K562 (cell line): Measurements from ENCODE around the gene RYR3. TPM values are rescaled to one million over a fixed set of nuclear protein-coding genes. Genes with fewer than 3 reads are reported as not detected.

Experiments
- ATAC-seq: fragments of 200-7000 bp; cut with Tn5 transposase; 3 replicates; pipeline ENCODE4 v1.9.1; 2020; ENCODE audit warnings: moderate library complexity
- BruUV-seq: library from RNA; stranded (reverse); fragments of 400-500 nt; replicated peaks from 2 replicates; lab custom pipeline; 2021; lab: Mats Ljungman, UMichigan
- CTCF ChIA-PET: fragments of 300-600 bp; formaldehyde crosslinking; extraction: SDS; loops from one replicate; lab custom pipeline; 2021; ENCODE audit warnings: low intra/inter-chr PET ratio; lab: Yijun Ruan, JAX
- POLR2A ChIA-PET: fragments of 300-600, 350-650 bp; sonication (Branson Sonifier 250); formaldehyde crosslinking; extraction: SDS; loops from one replicate; lab custom pipeline; 2021; ENCODE audit warnings: antibody characterized with exemption, inconsistent platforms; lab: Yijun Ruan, JAX
- DNase-seq, 4 experiments: peaks; one replicate each; pipeline versions ENCODE4 v3.0.0 to v3.0.0-alpha.2; 2011 to 2018; ENCODE audit warnings: low spot score in 3 of 4, mixed read lengths in 3 of 4; ENCODE audit errors: extremely low read depth in 1 of 4
- FAIRE-seq: peaks from 2 replicates; lab custom pipeline; 2011; peaks lifted over from hg19 to GRCh38; lab: Jason Lieb, UNC
- H2AFZ ChIP-seq: 2 replicates; pipeline ENCODE4 v1.6.0; 2011; ENCODE audit warnings: low read depth, low read length, control low read depth, inconsistent platforms
- H3K27ac ChIP-seq: fragments of 200-600 bp; 3 replicates; pipeline ENCODE4 v1.8.0; 2011; ENCODE audit warnings: low read depth, mild to moderate bottlenecking, control low read depth, inconsistent platforms, low read length, moderate library complexity, mixed read lengths; ENCODE audit errors: extremely low read depth
- H3K27me3 ChIP-seq, 2 experiments: fragments of 300-600 bp in 1 of 2; 2 replicates in 1 of 2; 3 replicates in 1 of 2; pipeline versions ENCODE4 v1.6.0 to v1.8.0; 2011; ENCODE audit warnings: inconsistent platforms in 2 of 2, low read length in 2 of 2, mild to moderate bottlenecking in 1 of 2, mixed read lengths in 1 of 2, moderate library complexity in 1 of 2; ENCODE audit not compliant: control insufficient read depth in 2 of 2, insufficient read depth in 2 of 2
- H3K36me3 ChIP-seq: fragments of 300-600 bp; 3 replicates; pipeline ENCODE4 v1.8.0; 2011; ENCODE audit warnings: mild to moderate bottlenecking, low read length, inconsistent platforms; ENCODE audit not compliant: control insufficient read depth, insufficient read depth
- H3K4me1 ChIP-seq, 2 experiments: fragments of 200-600 bp in 1 of 2; replicated peaks in 1 of 2; 2 replicates in 1 of 2; 3 replicates in 1 of 2; pipeline versions ENCODE4 v1.5.1 to v1.8.0; 2011; ENCODE audit warnings: inconsistent platforms in 2 of 2, low read length in 2 of 2, mild to moderate bottlenecking in 1 of 2, mixed read lengths in 1 of 2, moderate library complexity in 1 of 2; ENCODE audit not compliant: control insufficient read depth in 2 of 2, insufficient read depth in 2 of 2
- H3K4me2 ChIP-seq: 2 replicates; pipeline ENCODE4 v1.6.1; 2011; ENCODE audit warnings: low read length, control low read depth, inconsistent platforms, mixed read lengths; ENCODE audit not compliant: insufficient read depth
- H3K4me3 ChIP-seq: fragments of 200-600 bp; sonication (generic), shearing (Covaris generic); 2 replicates; pipeline ENCODE4 v1.5.1; 2016; ENCODE audit warnings: control low read depth, inconsistent platforms
- H3K79me2 ChIP-seq: fragments of 200-600 bp; 3 replicates; pipeline ENCODE4 v1.8.0; 2011; ENCODE audit warnings: low read length, inconsistent platforms; ENCODE audit not compliant: control insufficient read depth, insufficient read depth
- H3K9ac ChIP-seq, 2 experiments: 2 replicates each; pipeline versions ENCODE4 v1.6.0 to v1.6.1; 2011; ENCODE audit warnings: low read depth in 2 of 2, low read length in 2 of 2, control low read depth in 1 of 2, inconsistent platforms in 1 of 2, mild to moderate bottlenecking in 1 of 2, mixed read lengths in 1 of 2; ENCODE audit not compliant: insufficient read depth in 1 of 2
- H3K9me1 ChIP-seq: one replicate; pipeline ENCODE4 v1.6.0; 2011; ENCODE audit warnings: inconsistent platforms, mild to moderate bottlenecking, low read length, moderate library complexity; ENCODE audit not compliant: control insufficient read depth, insufficient read depth
- H3K9me3 ChIP-seq: replicated peaks from 2 replicates; pipeline ENCODE4 v1.5.1; 2011; ENCODE audit warnings: low read depth, low read length, inconsistent platforms; ENCODE audit not compliant: control insufficient read depth, insufficient read depth
- H4K20me1 ChIP-seq: replicated peaks from 2 replicates; pipeline ENCODE4 v1.6.1; 2011; ENCODE audit warnings: low read length, inconsistent platforms, mixed read lengths; ENCODE audit not compliant: control insufficient read depth, insufficient read depth
- EP300 ChIP-seq: IDR thresholded peaks from 2 replicates; pipeline ENCODE4 v1.6.1; 2012; ENCODE audit warnings: low read length, improper control_type of control experiment
- ETV5 ChIP-seq: sonication (generic); formaldehyde crosslinking; IDR thresholded peaks from 2 replicates; pipeline ENCODE4 v1.4.0; 2020; ENCODE audit warnings: low read depth, mild to moderate bottlenecking, missing genetic modification reagents
- KHSRP ChIP-seq: fragments of 450-650 bp; IDR thresholded peaks from 2 replicates; pipeline ENCODE4 v1.6.1; 2017
- KLF1 ChIP-seq: fragments of 450-650 bp; IDR thresholded peaks from 2 replicates; pipeline ENCODE4 v1.6.1; 2016; ENCODE audit warnings: missing genetic modification characterization, missing compliant biosample characterization
- MECOM ChIP-seq: fragments of 250-450 bp; sonication (Bioruptor Pico); IDR thresholded peaks from 2 replicates; pipeline ENCODE4 v1.8.0; 2022; ENCODE audit warnings: inconsistent platforms
- ZNF140 ChIP-seq: fragments of 250-450 bp; sonication (Bioruptor Pico); IDR thresholded peaks from 2 replicates; pipeline ENCODE4 v1.8.0; 2021; ENCODE audit warnings: moderate library complexity, mild to moderate bottlenecking, inconsistent platforms
- whole genome bisulfite sequencing: fragments of 100-300 bp; shearing (Covaris generic); methylation state at CpG from one replicate; pipeline ENCODE4 v1.1.6; 2016; ENCODE audit warnings: low coverage, mixed read lengths; ENCODE audit not compliant: insufficient coverage; ENCODE audit errors: missing lambda C conversion rate; 5-methylcytosine and 5-hydroxymethylcytosine counted together
- in situ Hi-C: fragments of 300-500 bp; cut with MboI; formaldehyde crosslinking; loops from 4 replicates; pipeline ENCODE4 v1.15.0; 2018; ENCODE audit warnings: inconsistent platforms, mixed read lengths
- intact Hi-C: fragments of 100-400 bp; cut with micrococcal nuclease; formaldehyde crosslinking; loops from 2 replicates; pipeline ENCODE4 v1.14.2; 2022
- polyA plus RNA-seq, 8 experiments: library from polyadenylated mRNA; depleted of rRNA in 4 of 8; stranded (reverse) in 5 of 8; unstranded in 3 of 8; fragments of >200 nt; fragmentation: Nextera tagmentation in 2 of 8; fragmentation: Illumina TruSeq in 1 of 8; extraction: Ambion mirVana in 2 of 8; extraction: Trizol in 1 of 8; gene quantifications; 2 replicates each; pipeline versions ENCODE4 v1.2.1 to v1.2.3, GENCODE V29; 2011 to 2014; ENCODE audit warnings: inconsistent platforms in 1 of 8, missing spikeins in 1 of 8
- total RNA-seq, 7 experiments: library from RNA; depleted of rRNA in 6 of 7; stranded (reverse); fragments of >200 nt in 6 of 7; fragmentation: Illumina TruSeq in 2 of 7; extraction: Trizol in 2 of 7; gene quantifications; 2 replicates each; pipeline versions ENCODE4 v1.2.1 to v1.2.3, GENCODE V29; 2011 to 2021; ENCODE audit warnings: low replicate concordance in 1 of 7
- TF ChIP-seq, protein P1 (sequence below): fragments of 450-650 bp; IDR thresholded peaks from 2 replicates; pipeline ENCODE4 v1.6.1; 2017; ENCODE audit warnings: mild to moderate bottlenecking, moderate library complexity
- TF ChIP-seq, protein P2 (sequence below): fragments of 450-650 bp; IDR thresholded peaks from 2 replicates; pipeline ENCODE4 v1.6.1; 2016; ENCODE audit warnings: missing biosample characterization, missing genetic modification characterization
- TF ChIP-seq, protein P3 (sequence below): IDR thresholded peaks from 2 replicates; pipeline ENCODE4 v1.6.1; 2011; ENCODE audit not compliant: insufficient read length; ENCODE audit errors: extremely low read depth

RYR3 gene
- total and polyA plus RNA-seq, 9 of the 15 experiments (the other 6 are each of a cell fraction or from before 2014, with no cell fraction given), result 0.04 TPM; not detected in 8

DNA sequence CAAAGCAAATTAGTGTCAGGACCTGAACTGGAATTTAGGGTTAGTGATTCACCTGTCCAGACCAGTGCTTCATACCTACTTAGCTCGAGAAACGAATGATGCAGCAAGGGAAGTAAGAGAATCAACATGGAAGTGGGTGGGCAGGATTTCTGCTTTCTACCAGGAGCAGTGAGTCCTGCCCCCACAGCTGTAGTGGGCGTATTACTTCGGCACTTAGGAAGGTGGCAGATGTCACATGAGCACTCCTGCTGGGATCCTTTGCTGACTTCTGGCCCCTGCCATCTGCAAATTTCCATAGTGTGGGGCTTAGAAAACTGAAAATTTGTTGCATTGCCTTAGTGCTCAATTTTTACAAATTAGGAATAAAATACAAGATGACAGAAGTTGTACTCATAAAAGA lies 31.2 kb downstream of the RYR3 start:
- DNase-seq (no peak), FAIRE-seq (no peak), ATAC-seq (no peak)
- Histone ChIP-seq H3K27ac (no peak overlapping the region), H2AFZ (no peak overlapping the region), H4K20me1 (no peaks in the 10 kb centered on the region; the same call in 1 of the 2 replicates), H3K4me2 (no peak overlapping the region), H3K36me3 (no peaks in the 10 kb centered on the region), H3K9ac (no peak overlapping the region), H3K9me3 (no peaks in the 10 kb centered on the region), H3K9me1 (no peaks in the 10 kb centered on the region), H3K79me2 (no peaks in the 10 kb centered on the region), H3K4me1 (no peaks in the 10 kb centered on the region), H3K27me3 (peaks cover 0 to 7% of the 10 kb centered on the region in 2 experiments; a peak in 2 of 5 replicates), H3K4me3 (no peak overlapping the region)
- WGBS, result 0% methylated on average over 4 of the region's 4 CpGs
- POLR2A ChIA-PET, result no interaction called here
- in situ Hi-C loops, result no loop called here
- BruUV-seq, result no TSS peak
- intact Hi-C loops, result no loop called here
- CTCF ChIA-PET, result no interaction called here
- TF ChIP-seq, protein P1, sequence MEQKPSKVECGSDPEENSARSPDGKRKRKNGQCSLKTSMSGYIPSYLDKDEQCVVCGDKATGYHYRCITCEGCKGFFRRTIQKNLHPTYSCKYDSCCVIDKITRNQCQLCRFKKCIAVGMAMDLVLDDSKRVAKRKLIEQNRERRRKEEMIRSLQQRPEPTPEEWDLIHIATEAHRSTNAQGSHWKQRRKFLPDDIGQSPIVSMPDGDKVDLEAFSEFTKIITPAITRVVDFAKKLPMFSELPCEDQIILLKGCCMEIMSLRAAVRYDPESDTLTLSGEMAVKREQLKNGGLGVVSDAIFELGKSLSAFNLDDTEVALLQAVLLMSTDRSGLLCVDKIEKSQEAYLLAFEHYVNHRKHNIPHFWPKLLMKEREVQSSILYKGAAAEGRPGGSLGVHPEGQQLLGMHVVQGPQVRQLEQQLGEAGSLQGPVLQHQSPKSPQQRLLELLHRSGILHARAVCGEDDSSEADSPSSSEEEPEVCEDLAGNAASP, result no peak
- no peak for TF ChIP-seq ZNF140
- no peak for TF ChIP-seq MECOM
- no peak for TF ChIP-seq KHSRP
- TF ChIP-seq KLF1 (tag), result no peak
- TF ChIP-seq ETV5 (CRISPR knock-in tag), result no peak
- TF ChIP-seq, protein P2, sequence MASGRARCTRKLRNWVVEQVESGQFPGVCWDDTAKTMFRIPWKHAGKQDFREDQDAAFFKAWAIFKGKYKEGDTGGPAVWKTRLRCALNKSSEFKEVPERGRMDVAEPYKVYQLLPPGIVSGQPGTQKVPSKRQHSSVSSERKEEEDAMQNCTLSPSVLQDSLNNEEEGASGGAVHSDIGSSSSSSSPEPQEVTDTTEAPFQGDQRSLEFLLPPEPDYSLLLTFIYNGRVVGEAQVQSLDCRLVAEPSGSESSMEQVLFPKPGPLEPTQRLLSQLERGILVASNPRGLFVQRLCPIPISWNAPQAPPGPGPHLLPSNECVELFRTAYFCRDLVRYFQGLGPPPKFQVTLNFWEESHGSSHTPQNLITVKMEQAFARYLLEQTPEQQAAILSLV (tag), result no peak
- no peak for TF ChIP-seq EP300
- TF ChIP-seq, protein P3, sequence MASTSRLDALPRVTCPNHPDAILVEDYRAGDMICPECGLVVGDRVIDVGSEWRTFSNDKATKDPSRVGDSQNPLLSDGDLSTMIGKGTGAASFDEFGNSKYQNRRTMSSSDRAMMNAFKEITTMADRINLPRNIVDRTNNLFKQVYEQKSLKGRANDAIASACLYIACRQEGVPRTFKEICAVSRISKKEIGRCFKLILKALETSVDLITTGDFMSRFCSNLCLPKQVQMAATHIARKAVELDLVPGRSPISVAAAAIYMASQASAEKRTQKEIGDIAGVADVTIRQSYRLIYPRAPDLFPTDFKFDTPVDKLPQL, result no peak
